ENCODE measurements around the gene PRSS56. TPM values are rescaled to one million over a fixed set of nuclear protein-coding genes. Genes with fewer than 3 reads are reported as not detected.

The PRSS56 gene
- total RNA-seq, 4 donors from 2014 or later = not detected

GRCh38 chr2:232571026-232571474 is 50.9 kb downstream of the PRSS56 start:
- intact Hi-C loops (cut with DNase I; ENCODE audit: low total_unique reads) = no loop called here
- TF ChIP-seq POLR2A (IDR thresholded peaks at IDR 0.05) (no peak), CTCF (IDR thresholded peaks at IDR 0.05) (no peak)
- H3K4me3 ChIP-seq (ENCODE audit: low read depth, poor library complexity, severe bottlenecking) = no peak overlapping the region
- DNase-seq (ENCODE audit: low spot score in 2 of 2) = no peak
- 77 to 78% methylated on average over 7 of the region's 7 CpGs for WGBS, 2 donors

- no peak overlapping the region for H3K4me3 ChIP-seq (ENCODE audit: low read depth, poor library complexity, severe bottlenecking)
- DNase-seq (ENCODE audit: low spot score in 2 of 2) = no peak
- TF ChIP-seq CTCF (IDR thresholded peaks at IDR 0.05) (no peak), POLR2A (IDR thresholded peaks at IDR 0.05) (no peak)
- intact Hi-C loops (cut with DNase I; ENCODE audit: low total_unique reads) = no loop called here
Measured at GRCh38 chr2:232573042-232573441, 52.9 kb downstream of the PRSS56 start.

- 94% methylated on average over 8 of the region's 8 CpGs for WGBS, 2 donors
- no peak for DNase-seq (ENCODE audit: low spot score in 2 of 2)
- H3K4me3 ChIP-seq (ENCODE audit: low read depth, poor library complexity, severe bottlenecking) = no peak overlapping the region
- TF ChIP-seq POLR2A (IDR thresholded peaks at IDR 0.05) (no peak), CTCF (IDR thresholded peaks at IDR 0.05) (no peak)
- intact Hi-C loops (cut with DNase I; ENCODE audit: low total_unique reads) = no loop called here
Measured at GRCh38 chr2:232573771-232574435, 53.7 kb downstream of the PRSS56 start.

GRCh38 chr2:232574674-232575403 is 54.7 kb downstream of the PRSS56 start:
- WGBS, 2 donors = 89% methylated on average over 5 of the region's 5 CpGs
- intact Hi-C loops (cut with DNase I; ENCODE audit: low total_unique reads) = no loop called here

More at GRCh38 chr2:232574674-232575403, 54.7 kb downstream of the PRSS56 start:
- H3K4me3 ChIP-seq (ENCODE audit: low read depth, poor library complexity, severe bottlenecking) = no peak overlapping the region
- no peak for TF ChIP-seq CTCF (IDR thresholded peaks at IDR 0.05)
- no peak for TF ChIP-seq POLR2A (IDR thresholded peaks at IDR 0.05)
- DNase-seq (ENCODE audit: low spot score in 2 of 2) = no peak

Other genes starting within 250 kb of the PRSS56 start
- gene ALPP, start 141.6 kb upstream of the PRSS56 start, total RNA-seq = not detected
- not detected for gene ALPG, start 113.5 kb upstream of the PRSS56 start, total RNA-seq
- gene ALPI, start 64.2 kb upstream of the PRSS56 start, total RNA-seq = not detected
- under 1 TPM in 2 of 4 donors, not detected in 2; 0.10 to 0.39 TPM for gene ECEL1, start 32.6 kb upstream of the PRSS56 start, total RNA-seq
- not detected for gene CHRND, start 5.8 kb downstream of the PRSS56 start, total RNA-seq
- not detected for gene CHRNG, start 19.3 kb downstream of the PRSS56 start, total RNA-seq
- gene TIGD1, start 30.2 kb downstream of the PRSS56 start, total RNA-seq = 1 to 10 TPM; 2.2 to 5.4 (median 5.1) TPM
- 10 to 100 TPM; 29.2 to 44.7 (median 34.6) TPM for gene EIF4E2, start 30.3 kb downstream of the PRSS56 start, total RNA-seq
- 10 to 100 TPM in 2 of 4 donors, 1 to 10 TPM in 2; 6.7 to 22.1 (median 14.0) TPM for gene EFHD1, start 113.2 kb downstream of the PRSS56 start, total RNA-seq
- gene GIGYF2, start 176.9 kb downstream of the PRSS56 start, total RNA-seq = 10 to 100 TPM; 57.7 to 78.4 (median 72.5) TPM